HEK293 (cell line): ENCODE data around the gene RIC8A.

Source experiments
- CTCF ChIP-seq: fragments of 450-650 bp; formaldehyde crosslinking; IDR thresholded peaks from 2 replicates; pipeline ENCODE4 v1.5.1; 2016; ENCODE audit warnings: missing biosample characterization, missing genetic modification characterization
- KLF1 ChIP-seq: fragments of 450-650 bp; formaldehyde crosslinking; IDR thresholded peaks from 2 replicates; pipeline ENCODE4 v1.5.1; 2016; ENCODE audit warnings: missing biosample characterization, missing genetic modification characterization
- OVOL3 ChIP-seq: fragments of 450-650 bp; formaldehyde crosslinking; IDR thresholded peaks from 2 replicates; pipeline ENCODE4 v1.5.1; 2016; ENCODE audit warnings: missing biosample characterization, missing genetic modification characterization
- YY1 ChIP-seq: fragments of 450-650 bp; formaldehyde crosslinking; IDR thresholded peaks from 2 replicates; pipeline ENCODE4 v1.5.1; 2018; ENCODE audit warnings: missing biosample characterization, missing genetic modification characterization
- ZNF292 ChIP-seq: fragments of 450-650 bp; formaldehyde crosslinking; IDR thresholded peaks from 2 replicates; pipeline ENCODE4 v1.5.1; 2016; ENCODE audit warnings: low read depth, missing biosample characterization, missing genetic modification characterization, borderline replicate concordance
- ZNF561 ChIP-seq: fragments of 450-650 bp; IDR thresholded peaks from 2 replicates; pipeline ENCODE4 v1.5.1; 2018; ENCODE audit warnings: missing biosample characterization, missing genetic modification characterization, borderline replicate concordance
- ZNF664 ChIP-seq: fragments of 450-650 bp; formaldehyde crosslinking; IDR thresholded peaks from 2 replicates; pipeline ENCODE4 v1.5.1; 2016; ENCODE audit warnings: missing biosample characterization, missing genetic modification characterization

DNA sequence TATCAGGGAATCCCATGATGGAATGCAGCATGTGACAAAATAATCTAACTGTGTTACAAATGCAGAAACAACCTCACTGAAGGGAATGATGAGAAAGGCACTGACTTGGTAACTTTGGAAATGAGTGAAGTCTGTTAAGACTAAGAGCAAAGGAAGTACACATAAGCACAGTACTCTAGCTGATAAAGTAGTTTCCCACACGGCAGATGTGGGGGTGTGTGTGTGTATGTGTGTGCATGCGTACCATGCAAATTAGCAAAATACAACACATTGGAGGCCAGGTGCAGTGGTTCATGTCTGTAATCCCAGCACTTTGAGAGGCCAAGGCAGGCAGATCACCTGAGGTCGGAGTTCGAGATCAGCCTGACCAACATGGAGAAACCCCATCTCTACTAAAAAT is 54.1 kb downstream of the RIC8A start:
- no peak for TF ChIP-seq ZNF664 (tag by site-specific recombination)
- no peak for TF ChIP-seq ZNF292 (tag by site-specific recombination)
- no peak for TF ChIP-seq KLF1
- TF ChIP-seq CTCF (tag by site-specific recombination), result no peak
- no peak for TF ChIP-seq OVOL3
- no peak for TF ChIP-seq YY1 (tag by site-specific recombination)
- no peak for TF ChIP-seq ZNF561 (tag by site-specific recombination)
